Ecto neural progenitor cell (in vitro differentiated cells): ENCODE data around the gene IL17F.
A peak's percentile ranks its signal among the peaks of the same experiment; 100 is the strongest.
"Not testable (repeated sequence)": the region's sequence is repeated elsewhere in the genome, so short reads cannot be mapped to it uniquely, and the experiment has no call there.

Source experiments
- DNase-seq: peaks from one replicate; pipeline ENCODE4 v3.0.0-alpha.2; 2018; ENCODE audit warnings: low spot score

IL17F gene

GRCh38 chr6:52245425-52245824, 1.1 kb upstream of the IL17F start:
- no peak for DNase-seq

- DNase-seq, result no peak
These were observed 912 bp downstream of the IL17F start for GRCh38 chr6:52243282-52243893.

GRCh38 chr6:52241819-52242218, 2.5 kb downstream of the IL17F start:
- DNase-seq, result no peak

- DNase-seq, result peak; percentile 59
These were observed 10.1 kb downstream of the IL17F start for GRCh38 chr6:52233975-52234823.

- DNase-seq, result no peak
These were observed 11.3 kb downstream of the IL17F start for GRCh38 chr6:52233005-52233404.

- no peak for DNase-seq
These were observed 12.7 kb downstream of the IL17F start for GRCh38 chr6:52231406-52232127.

- no peak for DNase-seq
These were observed 13.6 kb downstream of the IL17F start for GRCh38 chr6:52230685-52231084.

- no peak for DNase-seq
These were observed 16.8 kb downstream of the IL17F start for GRCh38 chr6:52227495-52227894.

GRCh38 chr6:52221302-52221701, 23.0 kb downstream of the IL17F start:
- no peak for DNase-seq

- DNase-seq, result no peak
These were observed 26.5 kb downstream of the IL17F start for GRCh38 chr6:52217761-52218160.

GRCh38 chr6:52216932-52217575, 27.2 kb downstream of the IL17F start:
- no peak for DNase-seq

GRCh38 chr6:52215787-52216186, 28.5 kb downstream of the IL17F start:
- no peak for DNase-seq

- DNase-seq, result no peak
These were observed 31.2 kb downstream of the IL17F start for GRCh38 chr6:52213127-52213526.

GRCh38 chr6:52210227-52210626, 34.1 kb downstream of the IL17F start:
- DNase-seq, result no peak

- DNase-seq, result no peak
These were observed 34.5 kb downstream of the IL17F start for GRCh38 chr6:52209770-52210169.

GRCh38 chr6:52208612-52209011, 35.7 kb downstream of the IL17F start:
- DNase-seq, result no peak

GRCh38 chr6:52207066-52207465, 37.2 kb downstream of the IL17F start:
- DNase-seq, result no peak

GRCh38 chr6:52201493-52201892, 42.8 kb downstream of the IL17F start:
- no peak for DNase-seq

- no peak for DNase-seq
These were observed 43.3 kb downstream of the IL17F start for GRCh38 chr6:52201046-52201445.

GRCh38 chr6:52200088-52200487, 44.2 kb downstream of the IL17F start:
- DNase-seq, result not testable (repeated sequence)

- DNase-seq, result no peak
These were observed 48.4 kb downstream of the IL17F start for GRCh38 chr6:52195886-52196285.

- no peak for DNase-seq
These were observed 52.5 kb downstream of the IL17F start for GRCh38 chr6:52191824-52192223.
